Stimulated activated CD8-positive, alpha-beta memory T cell treated with anti-CD3 and anti-CD28 coated beads, Interleukin-12 subunit alpha, Interleukin-12 subunit beta, amount 100 ng/mL, for 1 hour (primary cell): ENCODE data around the gene CCDC169.
"Not testable (repeated sequence)": the region's sequence is repeated elsewhere in the genome, so short reads cannot be mapped to it uniquely, and the experiment has no call there.

ENCODE experiments used
- DNase-seq: peaks from one replicate; pipeline ENCODE4 v3.0.0-alpha.2; 2020; ENCODE audit warnings: low read depth

Gene CCDC169

DNA sequence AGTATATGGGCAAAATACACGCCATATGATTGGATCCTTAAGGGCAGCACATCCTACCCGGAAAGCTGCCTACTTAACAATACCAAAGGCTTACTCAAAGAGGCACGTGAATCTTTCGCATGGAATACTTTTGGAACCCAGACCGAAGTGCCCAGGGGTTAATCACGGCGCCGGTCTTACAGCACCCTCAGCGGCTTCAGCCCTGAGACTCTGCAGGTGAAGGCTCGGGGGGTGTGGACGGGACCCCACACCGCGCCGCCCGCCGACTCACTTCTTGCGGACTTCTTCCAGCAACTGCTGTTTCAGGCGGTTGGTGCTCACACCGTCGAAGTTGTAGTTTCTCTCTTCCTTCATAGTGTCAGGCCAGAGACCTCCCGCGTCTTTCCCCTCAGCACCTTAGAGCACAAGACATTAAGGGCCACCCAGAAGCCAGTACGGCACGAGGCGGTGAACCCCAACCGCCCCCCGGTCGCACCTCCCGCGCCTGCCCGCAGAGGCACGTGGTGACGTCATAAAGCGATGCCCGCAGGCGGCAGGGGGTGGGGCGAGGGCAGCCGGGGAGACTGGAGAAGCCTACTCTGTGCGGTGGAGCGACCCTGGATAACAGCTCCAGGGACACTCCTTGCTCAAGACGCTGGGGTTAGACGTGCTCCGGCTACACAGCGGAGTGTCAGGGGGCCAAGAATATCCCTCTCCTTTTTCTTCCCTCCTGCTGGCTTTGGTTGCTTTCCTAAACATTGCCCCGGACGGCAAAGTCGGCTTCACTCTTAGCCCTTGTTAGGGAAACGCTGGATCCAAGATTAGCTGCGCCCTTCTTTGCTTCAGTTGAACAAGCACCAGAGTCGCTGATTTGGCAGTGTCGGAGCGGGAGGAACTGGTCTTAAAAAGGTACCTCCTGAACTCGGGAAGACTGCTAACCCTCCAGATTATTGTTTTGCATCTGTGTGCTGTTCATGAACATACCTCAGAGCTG is at the start of gene CCDC169:
CCDC169 (minus strand) TSS at position 449 of the 973 bp plus-strand sequence; CDS start at position 354, 95 bp downstream.
- DNase-seq = peak; percentile 12

DNA sequence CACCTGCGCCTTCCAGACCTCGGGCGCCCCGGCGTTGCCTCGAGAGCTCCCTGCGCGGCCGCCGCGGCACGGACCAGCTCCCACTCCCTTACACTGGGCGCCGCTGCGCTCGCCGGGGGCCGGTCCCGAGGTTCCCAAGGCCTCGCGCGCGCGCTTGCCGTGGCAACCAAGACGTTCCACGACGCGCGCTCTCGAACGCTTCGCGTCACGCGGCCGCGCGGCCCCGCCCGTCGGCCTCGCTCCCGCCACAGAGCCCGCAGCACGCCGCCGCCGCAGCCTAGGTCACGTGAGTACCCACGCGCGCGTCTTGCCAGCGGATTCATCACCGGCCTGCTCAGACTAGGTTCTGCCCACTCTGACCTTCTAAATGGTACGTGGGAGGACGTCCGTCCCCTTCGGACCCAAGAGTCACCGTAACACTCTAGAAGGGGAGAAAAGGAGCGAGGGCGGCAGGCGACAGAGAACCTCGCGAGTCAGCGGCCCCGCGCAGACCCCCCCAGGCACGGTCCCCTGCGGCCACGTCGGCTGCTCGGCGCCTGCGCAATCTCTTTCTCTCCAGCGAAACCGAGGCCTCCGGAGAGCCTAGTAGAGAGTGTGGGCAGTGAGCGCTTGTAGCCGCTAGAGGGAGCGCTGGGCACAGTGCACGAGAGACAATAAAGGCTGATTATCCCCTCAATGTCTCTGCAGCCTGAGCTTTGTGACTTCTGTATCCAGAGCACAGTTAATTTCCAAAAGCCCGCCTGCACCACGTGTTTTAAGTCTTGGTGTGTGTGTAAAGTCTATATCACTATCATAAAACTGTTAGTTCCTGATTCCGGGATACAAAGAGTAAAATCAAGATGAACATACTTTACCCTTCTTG is 48.8 kb upstream of the CCDC169 start, which contains the start of gene SPART:
SPART (minus strand) TSS at position 173 of the 862 bp plus-strand sequence. CDS start 10,564 bp downstream, outside the sequence.
- DNase-seq = peak; percentile 75

DNA sequence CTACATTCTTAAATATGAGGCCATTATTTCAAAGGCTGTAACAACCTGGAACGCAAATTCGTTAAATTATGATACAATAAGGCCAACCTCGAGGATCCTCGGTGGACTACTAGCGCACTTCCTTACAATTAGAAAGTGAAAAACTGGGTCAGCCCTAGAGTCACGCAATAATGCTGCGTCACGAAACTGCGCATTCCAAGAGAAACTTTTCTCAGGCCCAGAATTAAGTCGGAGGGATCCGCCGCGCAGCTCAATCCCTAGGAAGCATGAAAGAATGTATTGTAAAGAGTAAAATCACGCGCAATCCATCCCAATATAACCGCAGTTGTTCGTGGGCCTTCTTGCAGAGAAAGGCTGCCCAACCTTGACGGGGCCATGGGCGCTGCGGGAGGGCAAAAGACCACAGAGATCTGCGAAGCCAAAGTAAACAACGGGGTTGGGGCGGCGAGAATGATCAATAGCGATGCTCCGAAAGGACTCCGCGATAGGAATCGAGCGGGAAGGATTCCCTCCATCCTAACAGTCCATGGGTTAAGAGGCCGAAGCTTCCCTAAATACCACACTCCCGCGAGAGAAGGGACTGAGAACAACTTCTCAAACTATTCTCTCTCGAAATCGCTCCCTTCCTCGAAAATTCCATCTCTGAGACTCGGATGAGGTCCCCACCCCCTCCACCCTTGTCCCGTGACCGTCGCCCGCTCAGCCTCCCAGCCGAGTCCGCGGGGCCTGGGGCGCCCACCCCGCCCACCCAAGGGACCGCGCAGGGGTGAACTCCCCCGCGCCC is 48.0 kb upstream of the CCDC169 start:
- no peak for DNase-seq

DNA sequence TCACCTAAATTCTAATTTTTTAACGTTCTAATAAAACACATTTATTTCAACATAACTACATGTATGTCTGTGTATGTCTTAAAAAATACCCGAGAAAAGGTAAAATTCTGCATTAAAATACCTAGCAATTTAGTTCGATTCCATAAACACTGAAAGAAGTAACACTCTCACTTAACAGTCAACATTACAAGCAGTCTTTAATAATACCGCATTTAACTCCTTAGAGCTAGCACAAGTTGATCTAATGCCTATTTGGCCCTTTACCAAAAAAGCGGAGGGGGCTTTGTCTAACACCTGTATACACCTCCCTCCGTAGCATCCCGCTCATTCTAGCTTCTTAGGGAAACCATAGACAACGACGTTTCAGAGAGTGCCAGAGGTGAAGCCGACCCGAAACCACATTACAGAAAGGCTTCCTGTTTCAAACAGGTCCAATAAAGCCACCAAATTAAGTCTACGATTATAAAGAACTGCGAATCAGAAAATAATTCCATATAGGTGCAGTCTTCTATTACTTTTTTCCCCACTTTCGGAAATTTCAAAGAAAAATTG is 47.3 kb upstream of the CCDC169 start:
- no peak for DNase-seq

DNA sequence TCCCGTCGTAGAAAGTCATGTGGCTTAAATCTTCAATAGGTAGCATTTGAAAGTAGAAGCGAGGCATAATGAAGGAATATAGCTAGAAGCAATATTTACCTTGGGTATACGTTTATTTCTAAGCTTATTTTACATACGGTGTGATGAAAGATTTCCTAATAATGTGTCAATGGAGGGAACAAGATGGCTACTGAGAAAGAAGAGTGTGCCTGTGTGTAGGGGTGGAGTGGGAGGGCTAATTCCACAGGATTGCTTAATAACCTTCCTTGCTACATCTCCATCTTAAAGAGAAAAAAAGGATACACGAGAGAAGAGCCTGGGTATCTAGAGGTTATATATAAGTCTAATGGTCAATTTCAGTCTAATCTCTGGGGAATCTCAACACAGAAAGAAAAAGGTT is 46.6 kb upstream of the CCDC169 start:
- DNase-seq = no peak

DNA sequence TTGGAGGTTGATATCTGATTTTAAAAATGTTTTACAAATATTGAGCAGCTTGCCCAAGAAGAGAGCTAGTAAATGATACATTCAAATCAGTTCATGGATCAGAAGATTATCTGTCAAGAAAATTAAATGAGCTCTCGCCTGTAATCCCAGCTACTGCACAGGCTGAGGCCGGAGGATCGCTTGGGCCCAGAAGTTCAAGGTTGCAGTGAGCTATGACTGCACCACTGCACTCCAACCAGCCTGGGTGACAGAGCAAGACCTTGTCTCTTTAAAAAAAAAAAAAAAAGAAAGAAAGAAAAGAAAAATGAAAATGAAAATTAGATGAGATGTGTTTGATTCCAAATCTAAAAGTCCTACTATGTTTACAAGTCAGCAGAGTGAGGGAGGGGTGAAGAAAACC is 46.2 kb upstream of the CCDC169 start:
- DNase-seq = no peak

DNA sequence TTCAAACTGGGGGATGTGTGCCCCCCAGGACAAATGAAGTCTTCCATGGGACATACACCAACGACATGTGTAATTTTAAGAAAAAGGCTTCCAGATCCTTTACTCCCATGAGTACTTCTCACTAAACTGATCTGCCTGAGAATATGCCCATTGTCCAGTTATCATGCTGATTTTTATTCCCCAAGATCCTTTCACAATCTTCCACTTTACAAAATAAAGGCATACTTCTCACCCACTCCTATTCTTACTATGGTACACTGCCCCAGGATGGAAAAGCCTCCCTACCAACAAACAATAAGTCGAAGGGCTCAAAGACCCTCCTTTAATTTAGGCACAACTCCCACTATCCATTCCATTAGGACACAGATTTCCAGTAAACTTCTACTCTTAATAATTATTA is 45.1 kb upstream of the CCDC169 start:
- DNase-seq = no peak

DNA sequence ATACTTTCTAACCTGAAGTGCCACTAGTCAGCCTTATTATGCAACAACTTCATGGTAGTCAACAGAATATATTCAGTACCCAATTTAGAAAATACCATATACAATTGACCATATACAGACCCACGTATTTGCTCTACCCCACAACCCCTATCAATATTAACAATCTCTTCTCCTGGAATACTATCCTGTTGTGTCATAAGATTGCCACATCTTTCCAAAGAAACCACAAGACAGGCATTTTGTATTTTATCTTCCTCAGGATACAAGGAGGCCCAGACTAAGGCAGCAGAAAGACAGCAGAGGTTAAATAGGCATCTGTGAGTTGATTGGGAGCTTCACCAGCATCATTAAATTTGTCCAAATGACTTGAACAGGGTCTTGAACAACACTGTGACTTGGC is 44.1 kb upstream of the CCDC169 start:
- DNase-seq = no peak

DNA sequence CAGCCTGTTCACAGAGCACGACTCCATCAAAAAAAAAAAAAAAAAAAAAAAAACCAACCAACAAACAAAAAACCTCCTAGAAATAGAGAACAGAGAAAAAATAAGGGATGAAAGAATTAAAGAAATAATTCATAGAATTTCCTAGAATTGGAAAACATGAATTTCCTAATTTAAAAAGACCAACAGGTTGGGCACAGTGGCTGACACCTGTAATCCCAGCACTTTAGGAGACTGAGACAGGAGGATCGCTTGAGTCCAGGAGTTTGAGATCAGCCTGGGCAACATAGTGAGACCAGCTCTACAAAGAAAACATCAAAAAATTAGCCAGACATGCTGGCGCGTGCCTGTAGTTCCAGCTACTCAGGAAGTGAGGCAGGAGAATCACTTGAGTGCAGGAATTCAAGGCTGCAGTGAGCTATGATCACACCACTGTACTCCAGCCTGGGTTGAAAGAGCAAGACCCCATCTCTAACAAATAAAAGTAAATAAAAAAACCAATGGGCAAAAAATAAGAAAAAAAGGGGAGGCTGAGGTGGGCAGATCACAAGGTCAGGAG is 42.1 kb upstream of the CCDC169 start:
- DNase-seq = no peak

DNA sequence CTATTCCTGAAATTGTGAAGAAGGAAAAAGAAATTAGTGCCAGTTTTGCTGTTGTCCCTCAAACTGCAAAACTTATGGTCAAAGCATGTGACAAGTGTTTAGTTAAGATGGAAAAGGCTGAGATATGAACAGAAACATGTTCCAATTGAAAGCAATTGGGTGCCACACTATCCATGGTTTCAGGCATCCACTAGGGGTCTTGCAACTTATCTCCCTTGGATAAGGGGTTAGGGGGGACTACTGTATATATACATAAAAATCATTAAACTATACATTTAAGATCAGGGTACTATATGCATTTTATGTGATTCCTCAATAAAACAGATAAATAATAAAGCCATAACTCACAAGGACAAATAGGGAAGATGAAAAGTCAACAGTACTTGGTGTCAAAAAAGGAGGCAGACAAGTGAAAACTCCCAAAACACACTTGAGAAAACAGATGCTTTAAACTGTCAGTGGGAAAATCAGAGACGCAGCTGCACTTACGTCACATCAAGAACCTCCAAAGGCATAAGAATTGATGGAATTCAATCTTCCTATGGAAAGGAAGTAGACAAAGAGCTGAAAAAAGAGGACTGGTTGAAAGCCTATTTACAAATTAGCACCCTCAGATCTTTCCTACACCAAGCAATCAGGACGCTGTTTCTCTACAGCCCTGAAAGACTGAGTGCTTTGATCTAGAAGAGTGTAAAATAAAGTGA is 40.5 kb upstream of the CCDC169 start:
- DNase-seq = no peak

DNA sequence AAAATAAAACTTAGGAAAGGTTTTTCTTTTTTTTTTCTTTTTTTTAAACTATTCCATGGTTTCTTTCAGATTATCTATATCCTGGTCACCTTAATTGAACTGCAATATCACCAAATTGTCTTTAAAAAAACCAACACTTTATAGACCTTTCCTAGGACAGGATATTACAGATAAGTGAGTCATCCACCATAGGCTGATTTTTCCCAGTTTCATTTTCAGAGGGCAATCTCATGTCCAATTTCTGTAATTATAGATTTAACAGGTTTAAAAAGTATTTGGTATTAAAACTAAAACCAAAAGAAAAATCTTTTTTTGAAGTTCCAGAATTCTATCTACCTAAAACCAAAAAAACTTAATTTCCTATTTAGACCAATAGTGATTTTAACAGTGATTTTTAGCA is 35.4 kb upstream of the CCDC169 start:
- DNase-seq = no peak

DNA sequence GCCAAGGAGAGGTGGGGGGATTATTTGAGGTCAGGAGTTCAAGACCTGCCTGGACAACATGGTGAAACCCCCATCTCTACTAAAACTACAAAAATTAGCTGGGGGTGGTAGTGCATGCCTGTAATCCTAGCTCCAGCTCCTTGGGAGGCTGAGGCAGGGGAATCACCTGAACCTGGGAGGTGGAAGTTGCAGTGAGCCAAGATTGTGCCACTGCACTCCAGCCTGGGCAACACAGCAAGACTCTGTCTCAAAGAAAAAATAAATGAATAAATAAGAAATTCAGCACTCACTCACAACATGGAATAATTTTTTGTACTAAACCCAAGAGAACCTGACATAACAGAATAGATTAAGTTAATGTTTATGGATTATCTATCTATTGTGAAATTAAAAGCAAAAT is 34.6 kb upstream of the CCDC169 start:
- not testable (repeated sequence) for DNase-seq

DNA sequence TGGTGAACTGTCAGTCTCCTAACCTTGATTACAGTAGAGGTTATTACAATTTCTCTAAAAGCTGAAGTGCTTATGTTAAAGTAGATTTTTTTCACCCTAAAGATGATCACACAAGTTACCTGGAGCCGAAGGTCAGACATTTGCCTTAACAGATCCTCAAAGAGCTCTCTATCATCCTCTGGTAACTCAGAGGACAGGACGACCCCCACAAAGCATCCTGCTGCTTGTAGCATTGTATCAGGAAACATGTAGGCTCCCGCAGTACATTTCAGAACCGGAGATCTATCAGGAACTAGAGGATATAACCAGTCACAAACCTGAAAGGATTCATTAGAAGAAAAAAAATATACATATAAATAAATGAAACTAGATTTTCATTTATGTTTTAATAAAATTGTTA is 33.7 kb upstream of the CCDC169 start:
- DNase-seq = no peak

DNA sequence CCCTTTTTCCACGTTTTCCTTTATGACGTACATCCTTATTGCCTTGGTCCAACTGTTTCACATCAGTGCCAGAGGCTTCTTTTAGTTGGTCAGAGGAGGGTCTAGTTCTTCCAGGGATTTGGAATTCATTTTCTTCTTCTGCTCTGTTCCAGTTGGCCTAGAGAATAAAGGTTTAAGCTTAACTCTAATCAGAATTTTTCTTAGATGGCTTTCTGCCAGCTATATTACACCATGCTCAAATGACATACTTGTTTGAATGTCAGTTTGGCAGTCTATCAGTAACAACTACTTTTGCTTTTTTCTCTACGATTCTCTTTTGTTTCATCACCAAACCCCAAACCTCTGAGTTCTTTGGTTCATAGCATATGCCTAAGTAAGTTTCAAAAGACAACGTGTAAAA is 31.7 kb upstream of the CCDC169 start:
- DNase-seq = no peak

DNA sequence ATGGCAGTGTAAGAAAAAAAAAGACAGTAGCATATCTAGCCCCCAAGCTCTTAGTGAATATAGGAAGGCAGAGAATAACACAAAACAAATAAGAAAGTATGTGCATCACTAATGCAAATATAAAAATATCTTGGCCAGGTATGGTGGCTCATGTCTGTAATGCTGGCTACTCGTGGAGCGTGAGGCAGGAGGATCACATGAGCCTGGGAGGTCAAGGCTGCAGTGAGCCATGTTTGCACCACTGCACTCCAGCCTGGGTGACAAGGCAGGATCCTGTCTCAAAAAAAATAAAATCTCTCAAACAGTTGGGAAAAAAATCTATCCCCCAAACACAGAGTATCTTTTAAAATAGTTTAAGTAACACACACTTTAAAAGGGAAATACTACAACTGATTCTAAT is 31.2 kb upstream of the CCDC169 start:
- no peak for DNase-seq

DNA sequence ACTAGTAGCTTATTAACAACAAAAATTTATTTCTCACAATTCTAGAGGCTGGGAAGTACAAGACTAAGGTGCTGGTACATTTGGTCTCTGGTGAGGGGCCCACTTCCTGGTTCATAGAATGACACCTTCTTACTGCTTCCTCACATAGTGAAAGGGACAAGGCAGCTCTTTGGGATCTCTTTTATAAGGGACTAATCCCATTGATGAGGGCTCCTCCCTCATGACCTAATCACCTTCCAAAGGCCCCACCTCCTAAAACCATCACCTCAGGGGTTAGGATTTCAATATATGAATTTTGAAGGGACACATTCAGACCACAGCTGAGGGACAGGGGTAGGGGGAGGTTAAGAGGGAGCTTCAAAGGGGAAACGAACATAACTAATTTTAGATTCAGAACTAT is 28.3 kb upstream of the CCDC169 start:
- no peak for DNase-seq

DNA sequence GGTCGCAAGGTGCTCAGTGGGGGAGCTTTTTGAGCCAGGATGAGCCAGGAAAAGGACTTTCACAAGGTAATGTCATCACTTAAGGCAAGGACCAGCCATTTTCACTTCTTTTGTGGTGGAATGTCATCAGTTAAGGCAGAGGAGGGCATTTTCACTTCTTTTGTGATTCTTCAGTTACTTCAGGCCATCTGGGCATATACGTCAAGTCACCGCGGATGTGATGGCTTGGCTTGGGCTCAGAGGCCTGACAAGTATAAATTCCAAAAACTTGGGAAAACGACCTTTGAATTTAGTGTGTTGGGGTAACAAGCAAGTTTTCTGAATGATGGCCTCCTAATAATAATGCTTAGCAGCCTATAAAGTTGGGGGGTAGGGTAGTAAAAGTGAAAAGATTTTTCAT is 27.3 kb upstream of the CCDC169 start:
- DNase-seq = not testable (repeated sequence)

DNA sequence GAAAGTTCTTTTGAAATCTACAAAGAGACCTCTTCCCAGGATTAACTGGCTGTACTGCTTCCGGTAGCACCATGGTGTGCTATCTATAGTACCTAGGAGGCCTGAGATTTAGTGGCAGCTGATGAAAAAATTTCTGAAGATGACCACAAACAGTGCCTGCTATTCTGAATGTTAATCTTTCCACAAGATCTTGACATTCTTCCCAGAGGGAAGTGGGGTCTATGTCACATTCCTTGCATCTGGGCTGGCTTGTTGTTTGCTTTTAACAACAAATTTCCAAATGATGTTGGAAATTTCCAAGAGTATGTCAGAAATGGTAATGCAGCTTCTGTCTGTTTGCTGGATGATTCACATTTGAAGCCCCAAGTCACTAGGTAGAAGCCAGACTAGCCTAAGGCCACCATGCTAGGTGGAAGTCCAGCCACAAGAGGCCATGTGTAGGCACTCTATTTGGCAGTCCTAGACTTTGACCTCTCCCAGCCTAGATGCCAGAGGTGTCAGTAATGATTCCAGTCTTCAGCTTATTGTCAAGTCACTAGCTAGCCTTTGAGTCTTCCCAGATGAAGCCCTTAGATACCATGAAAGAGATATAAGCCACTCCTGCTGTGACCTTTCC is 26.4 kb upstream of the CCDC169 start:
- no peak for DNase-seq

DNA sequence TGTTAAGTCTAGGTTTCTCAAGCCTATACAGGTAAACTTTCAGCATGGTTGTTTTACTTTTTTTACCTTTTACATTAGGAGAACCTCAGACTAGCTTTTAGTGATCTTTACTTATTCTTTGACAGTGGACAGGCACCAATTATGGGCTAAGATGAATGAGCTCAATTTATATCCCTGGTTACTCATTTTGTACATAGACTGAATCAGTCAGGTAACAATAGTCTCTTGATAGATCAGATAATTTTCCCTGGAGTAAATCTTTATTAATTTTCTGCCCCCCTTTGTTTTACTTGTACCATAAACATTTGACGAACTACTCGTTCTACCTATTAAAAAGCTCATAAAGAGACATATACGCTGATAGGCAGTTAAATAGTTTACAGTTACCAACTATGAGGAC is 25.8 kb upstream of the CCDC169 start:
- DNase-seq = no peak

DNA sequence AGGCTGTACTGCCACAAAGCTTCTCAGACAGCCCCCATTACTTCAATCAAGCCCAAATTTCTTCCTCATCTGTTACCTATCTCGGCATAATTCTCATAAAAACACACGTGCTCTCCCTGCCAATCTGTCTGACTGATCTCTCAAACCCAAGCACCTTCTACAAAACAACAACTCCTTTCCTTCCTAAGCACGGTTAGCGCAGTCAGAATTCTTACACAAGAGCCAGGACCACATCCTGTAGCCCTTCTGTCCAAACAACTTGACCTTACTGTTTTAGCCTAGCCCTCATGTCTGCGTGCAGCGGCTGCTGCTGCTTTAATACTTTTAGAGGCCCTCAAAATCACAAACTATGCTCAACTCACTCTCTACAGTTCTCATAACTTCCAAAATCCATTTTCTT is 22.2 kb upstream of the CCDC169 start:
- DNase-seq = not testable (repeated sequence)
